GM12873 (cell line): ENCODE results near the gene TMEM140.

Experiments
- TF ChIP-seq, protein P1 (sequence below): IDR thresholded peaks from 2 replicates; pipeline ENCODE4 v1.5.1; 2012; ENCODE audit warnings: low read depth, mild to moderate bottlenecking, moderate library complexity, low read length, control low read depth; ENCODE audit not compliant: insufficient read depth; ENCODE audit errors: missing control alignments

The TMEM140 gene

DNA sequence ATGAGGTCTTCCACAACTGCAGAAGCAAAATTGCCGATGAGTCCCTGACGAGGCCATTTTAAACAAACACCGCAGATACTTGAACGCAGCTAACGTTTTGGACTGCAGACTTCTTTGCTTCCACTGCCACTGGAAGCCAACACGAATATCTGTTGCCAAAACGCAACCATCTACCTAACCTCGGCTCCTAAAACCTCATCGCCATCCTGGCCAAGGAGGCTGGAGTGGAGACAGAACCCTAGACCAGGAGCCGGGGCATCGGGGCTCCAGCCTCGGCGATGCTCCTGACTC lies 63.0 kb downstream of the TMEM140 start:
- TF ChIP-seq, protein P1, sequence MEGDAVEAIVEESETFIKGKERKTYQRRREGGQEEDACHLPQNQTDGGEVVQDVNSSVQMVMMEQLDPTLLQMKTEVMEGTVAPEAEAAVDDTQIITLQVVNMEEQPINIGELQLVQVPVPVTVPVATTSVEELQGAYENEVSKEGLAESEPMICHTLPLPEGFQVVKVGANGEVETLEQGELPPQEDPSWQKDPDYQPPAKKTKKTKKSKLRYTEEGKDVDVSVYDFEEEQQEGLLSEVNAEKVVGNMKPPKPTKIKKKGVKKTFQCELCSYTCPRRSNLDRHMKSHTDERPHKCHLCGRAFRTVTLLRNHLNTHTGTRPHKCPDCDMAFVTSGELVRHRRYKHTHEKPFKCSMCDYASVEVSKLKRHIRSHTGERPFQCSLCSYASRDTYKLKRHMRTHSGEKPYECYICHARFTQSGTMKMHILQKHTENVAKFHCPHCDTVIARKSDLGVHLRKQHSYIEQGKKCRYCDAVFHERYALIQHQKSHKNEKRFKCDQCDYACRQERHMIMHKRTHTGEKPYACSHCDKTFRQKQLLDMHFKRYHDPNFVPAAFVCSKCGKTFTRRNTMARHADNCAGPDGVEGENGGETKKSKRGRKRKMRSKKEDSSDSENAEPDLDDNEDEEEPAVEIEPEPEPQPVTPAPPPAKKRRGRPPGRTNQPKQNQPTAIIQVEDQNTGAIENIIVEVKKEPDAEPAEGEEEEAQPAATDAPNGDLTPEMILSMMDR: no peak

DNA sequence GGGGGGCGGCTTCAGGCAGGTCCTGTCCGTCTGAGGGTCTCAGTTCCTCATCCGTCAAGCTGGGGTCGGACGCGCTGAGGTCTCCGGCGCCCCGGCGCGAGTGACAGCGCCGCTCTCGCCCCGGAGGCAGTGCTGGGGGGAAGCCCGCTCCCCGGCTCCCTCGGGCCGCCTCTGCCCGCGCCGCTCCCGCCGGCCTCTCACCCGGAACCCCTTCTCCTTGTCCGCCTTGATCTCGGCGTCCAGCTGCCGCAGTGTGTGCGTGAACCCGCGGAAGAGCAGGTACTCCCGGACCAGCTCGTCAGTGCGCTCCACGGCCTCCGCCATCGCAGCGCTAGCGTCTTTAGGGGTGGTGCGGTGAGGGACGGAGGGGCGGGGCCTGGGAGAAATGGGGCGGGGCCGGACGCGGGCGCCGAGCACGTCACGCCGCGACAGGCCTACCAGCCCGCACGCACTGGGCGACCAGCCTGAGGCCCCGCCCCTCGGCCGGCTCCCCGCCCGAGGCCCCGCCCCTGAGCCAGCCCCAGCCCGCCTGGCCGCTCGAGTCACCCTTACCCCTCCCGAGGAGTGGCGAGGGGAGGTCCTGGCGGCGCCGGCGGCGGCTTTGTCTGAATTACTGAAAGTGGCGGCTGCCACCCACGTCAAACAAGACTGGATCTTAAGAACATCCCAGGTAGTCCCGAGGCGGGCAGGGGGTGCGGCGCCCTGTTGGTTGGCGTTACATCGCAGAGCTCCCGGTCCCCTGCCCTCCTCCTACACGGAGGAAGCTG lies 63.5 kb downstream of the TMEM140 start, which contains the start of gene WDR91:
Gene WDR91, minus strand, starts transcription at position 348 of the 767 bp plus-strand sequence. Its CDS starts 24 bp downstream, at position 324.
- TF ChIP-seq, protein P1: no peak

DNA sequence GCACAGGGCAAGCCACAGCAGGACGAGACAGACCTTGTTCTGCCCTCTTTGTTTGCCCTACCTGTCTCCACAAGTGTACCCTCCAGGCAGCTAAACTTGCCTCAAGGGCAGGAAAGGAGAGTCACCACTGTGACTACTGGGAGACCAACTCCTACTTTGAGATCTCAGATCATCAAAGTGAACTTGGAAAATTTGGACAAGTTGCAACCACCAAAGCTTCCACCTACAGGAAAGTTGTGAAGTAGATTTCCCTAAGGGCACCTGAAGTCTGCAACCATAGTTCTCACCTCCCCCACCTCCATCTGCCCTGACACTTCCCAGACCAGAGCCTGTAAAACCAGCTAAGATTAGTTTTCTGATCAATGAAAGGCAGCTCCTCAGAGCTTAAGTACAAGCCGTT lies 66.0 kb downstream of the TMEM140 start:
- TF ChIP-seq, protein P1: no peak

DNA sequence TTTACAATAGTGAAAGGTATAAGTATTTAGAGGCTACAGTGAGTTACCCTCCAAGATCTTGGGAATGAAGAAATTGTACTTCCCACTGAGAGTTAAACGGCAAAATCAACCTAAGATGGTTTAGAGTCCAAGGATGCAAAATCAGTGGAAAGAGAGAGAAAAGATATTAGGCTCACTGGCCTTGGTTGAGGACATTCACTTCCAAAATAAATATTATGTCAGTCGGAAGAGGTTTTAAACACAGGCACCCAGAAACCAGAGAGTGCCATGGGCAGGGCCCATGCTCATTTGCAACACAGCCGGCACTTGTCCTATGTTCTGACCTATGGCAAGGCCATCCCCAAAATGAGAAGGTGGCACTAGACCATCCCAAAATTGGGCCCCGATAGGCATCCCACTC lies 67.3 kb downstream of the TMEM140 start:
- TF ChIP-seq, protein P1: no peak

DNA sequence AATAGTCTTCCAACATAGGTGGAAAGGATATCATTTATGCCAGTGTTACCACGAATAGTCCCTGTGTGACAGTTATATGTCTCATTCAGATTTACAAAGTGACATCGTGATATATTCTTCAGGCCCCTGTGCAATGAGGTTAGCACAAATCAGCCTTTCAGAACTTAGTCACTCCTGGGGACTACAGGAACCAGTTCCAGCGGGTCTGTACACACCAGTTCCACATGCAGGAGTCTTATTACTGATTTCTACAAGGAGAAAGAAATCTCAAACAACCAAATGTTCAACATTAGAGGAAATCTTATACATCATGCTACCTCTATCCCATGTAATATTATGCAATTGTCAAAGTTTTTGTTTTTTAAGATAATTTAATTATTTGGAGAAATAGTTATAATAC lies 67.8 kb downstream of the TMEM140 start:
- TF ChIP-seq, protein P1: no peak
